ENCODE data around the gene PML. TPM values are rescaled to one million over a fixed set of nuclear protein-coding genes. Genes with fewer than 3 reads are reported as not detected.
"Not testable (repeated sequence)": the region's sequence is repeated elsewhere in the genome, so short reads cannot be mapped to it uniquely, and the experiment has no call there.

The PML gene
- total RNA-seq, 1 donor from 2014 or later: 78.9 TPM

- no peak overlapping the region for H3K4me3 ChIP-seq (ENCODE audit: low read depth, low read length)
- no peak for DNase-seq (ENCODE audit: low read depth)
- no peak for TF ChIP-seq CTCF (conservative IDR thresholded peaks at IDR 0.05; ENCODE audit: low read depth, low read length)
These were observed 50.0 kb downstream of the PML start for GRCh38 chr15:74044267-74045110.

- H3K4me3 ChIP-seq (ENCODE audit: low read depth, low read length): no peak overlapping the region
- no peak for TF ChIP-seq CTCF (conservative IDR thresholded peaks at IDR 0.05; ENCODE audit: low read depth, low read length)
- no peak for DNase-seq (ENCODE audit: low read depth)
These were observed 50.7 kb downstream of the PML start for GRCh38 chr15:74045184-74045583.

GRCh38 chr15:74045636-74046274 lies 51.2 kb downstream of the PML start:
- no peak overlapping the region for H3K4me3 ChIP-seq (ENCODE audit: low read depth, low read length)
- no peak for DNase-seq (ENCODE audit: low read depth)
- TF ChIP-seq CTCF (conservative IDR thresholded peaks at IDR 0.05; ENCODE audit: low read depth, low read length): no peak

GRCh38 chr15:74046275-74046674 lies 51.8 kb downstream of the PML start:
- no peak overlapping the region for H3K4me3 ChIP-seq (ENCODE audit: low read depth, low read length)
- no peak for DNase-seq (ENCODE audit: low read depth)
- TF ChIP-seq CTCF (conservative IDR thresholded peaks at IDR 0.05; ENCODE audit: low read depth, low read length): no peak

- TF ChIP-seq CTCF (conservative IDR thresholded peaks at IDR 0.05; ENCODE audit: low read depth, low read length): no peak
- no peak overlapping the region for H3K4me3 ChIP-seq (ENCODE audit: low read depth, low read length)
- no peak for DNase-seq (ENCODE audit: low read depth)
These were observed 55.6 kb downstream of the PML start for GRCh38 chr15:74050127-74050526.

GRCh38 chr15:74050556-74051234 lies 56.2 kb downstream of the PML start:
- no peak overlapping the region for H3K4me3 ChIP-seq (ENCODE audit: low read depth, low read length)
- no peak for DNase-seq (ENCODE audit: low read depth)
- no peak for TF ChIP-seq CTCF (conservative IDR thresholded peaks at IDR 0.05; ENCODE audit: low read depth, low read length)

- DNase-seq (ENCODE audit: low read depth); H3K4me3 ChIP-seq (ENCODE audit: low read depth, low read length): not testable (repeated sequence)
These were observed 58.0 kb downstream of the PML start for GRCh38 chr15:74052271-74053260.

Data from epithelial cell of proximal tubule (primary cell).